ENCODE measurements around the gene MVB12B. TPM values are rescaled to one million over a fixed set of nuclear protein-coding genes. Genes with fewer than 3 reads are reported as not detected.

MVB12B gene
- total and polyA plus RNA-seq, 8 donors = 2.6 to 6.7 (median 4.0) TPM

- H3K36me3 ChIP-seq = no peaks in the 10 kb centered on the region
- no peak overlapping the region for H3K27ac ChIP-seq
- no peaks in the 10 kb centered on the region for H3K9me3 ChIP-seq
- DNase-seq = peak in 1 of 6 donors; percentile 39
- no peaks in the 10 kb centered on the region for H3K27me3 ChIP-seq
- FAIRE-seq = no peak
- peaks cover 0 to 4% (median 0%) of the 10 kb centered on the region in 3 donors for H3K4me1 ChIP-seq
- intact Hi-C loops (cut with DNase I) = loop anchor here in 1 of 3 donors (5.0 kb wide), 1 partner anchor 60 kb away; no protein-coding TSS in a partner anchor
- no peak for TF ChIP-seq CTCF (IDR thresholded peaks at IDR 0.05)
- H3K4me3 ChIP-seq = no peak overlapping the region
- WGBS, 2 donors = 90 to 92% methylated on average over 15 of the region's 15 CpGs
- ATAC-seq = no peak
Observed at GRCh38 chr9:126496781-126497659, 170.4 kb downstream of the MVB12B start.

- Histone ChIP-seq H3K4me1 (peaks cover 0 to 4% (median 0%) of the 10 kb centered on the region in 3 donors), H3K4me3 (no peak overlapping the region), H3K36me3 (no peaks in the 10 kb centered on the region), H3K27ac (no peak overlapping the region), H3K27me3 (no peaks in the 10 kb centered on the region), H3K9me3 (no peaks in the 10 kb centered on the region)
- WGBS, 2 donors = 86 to 91% methylated on average over 21 of the region's 21 CpGs
- peak in 1 of 6 donors; percentile 50 for DNase-seq
- TF ChIP-seq CTCF (IDR thresholded peaks at IDR 0.05) = no peak
- intact Hi-C loops (cut with DNase I) = loop anchor here in 1 of 3 donors (5.0 kb wide), 1 partner anchor 60 kb away; no protein-coding TSS in a partner anchor
- FAIRE-seq = no peak
- ATAC-seq = no peak
Observed at GRCh38 chr9:126497660-126498275, 171.1 kb downstream of the MVB12B start.

- Histone ChIP-seq H3K27me3 (no peaks in the 10 kb centered on the region), H3K4me1 (peaks cover 0 to 4% (median 0%) of the 10 kb centered on the region in 3 donors), H3K4me3 (no peak overlapping the region), H3K9me3 (no peaks in the 10 kb centered on the region), H3K36me3 (no peaks in the 10 kb centered on the region), H3K27ac (no peak overlapping the region)
- DNase-seq = peak in 1 of 6 donors; percentile 68
- WGBS, 2 donors = 81% methylated on average over 8 of the region's 8 CpGs
- no peak for ATAC-seq
- intact Hi-C loops (cut with DNase I) = loop anchor here in 1 of 3 donors (5.0 kb wide), 1 partner anchor 59 kb away; no protein-coding TSS in a partner anchor
- no peak for TF ChIP-seq CTCF (IDR thresholded peaks at IDR 0.05)
- no peak for FAIRE-seq
Observed at GRCh38 chr9:126498331-126498730, 171.7 kb downstream of the MVB12B start.

- Histone ChIP-seq H3K27ac (no peak overlapping the region), H3K9me3 (no peaks in the 10 kb centered on the region), H3K4me3 (peak overlapping the region in 2 of 4 donors; percentile 25 to 44), H3K36me3 (peaks cover 0 to 4% (median 0%) of the 10 kb centered on the region in 3 donors), H3K4me1 (peaks cover 0 to 4% (median 0%) of the 10 kb centered on the region in 3 donors), H3K27me3 (no peaks in the 10 kb centered on the region)
- peak; percentile 99 to 100 (median 99) for TF ChIP-seq CTCF (IDR thresholded peaks at IDR 0.05)
- intact Hi-C loops (cut with DNase I) = loop anchor here in 1 of 3 donors (5.0 kb wide), 1 partner anchor 58 kb away; no protein-coding TSS in a partner anchor
- FAIRE-seq (no peak), ATAC-seq (peak; percentile 74 to 86 (median 82)), DNase-seq (peak in 3 of 6 donors; percentile 31 to 83 (median 72))
- 3 to 4% methylated on average over 43 to 46 of the region's 46 CpGs for WGBS, 2 donors
Observed at GRCh38 chr9:126499005-126499910, 172.6 kb downstream of the MVB12B start.
